Activated gamma-delta T cell treated with Interleukin-2 at 50 U/mL for 16 hours (primary cell): Measurements from ENCODE around the gene DUSP22.

Experiments
- DNase-seq: peaks from one replicate; pipeline ENCODE4 v3.0.0-alpha.2; 2020

Gene DUSP22

GRCh38 chr6:341914-342831 is 49.9 kb downstream of the DUSP22 start:
- no peak for DNase-seq

DNA sequence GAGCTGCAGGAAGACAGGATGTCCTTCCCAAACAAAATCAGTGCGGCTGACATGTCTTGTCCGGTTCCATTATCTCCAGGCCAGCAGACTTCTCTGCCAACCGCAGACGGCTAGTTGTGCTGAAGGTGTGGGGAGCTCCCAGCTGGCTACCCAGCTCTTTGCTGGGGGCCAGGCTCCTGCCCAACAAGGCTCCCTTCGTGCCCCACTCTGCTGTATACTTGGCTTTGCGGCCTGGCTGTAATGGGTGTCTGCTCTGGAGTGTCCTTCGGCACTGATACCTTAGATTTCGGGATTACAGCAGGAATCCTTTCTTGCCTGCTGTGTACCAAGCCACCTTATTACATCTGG is 50.5 kb downstream of the DUSP22 start:
- DNase-seq, result no peak

- no peak for DNase-seq
Measured at GRCh38 chr6:343226-343935, 51.1 kb downstream of the DUSP22 start.

DNA sequence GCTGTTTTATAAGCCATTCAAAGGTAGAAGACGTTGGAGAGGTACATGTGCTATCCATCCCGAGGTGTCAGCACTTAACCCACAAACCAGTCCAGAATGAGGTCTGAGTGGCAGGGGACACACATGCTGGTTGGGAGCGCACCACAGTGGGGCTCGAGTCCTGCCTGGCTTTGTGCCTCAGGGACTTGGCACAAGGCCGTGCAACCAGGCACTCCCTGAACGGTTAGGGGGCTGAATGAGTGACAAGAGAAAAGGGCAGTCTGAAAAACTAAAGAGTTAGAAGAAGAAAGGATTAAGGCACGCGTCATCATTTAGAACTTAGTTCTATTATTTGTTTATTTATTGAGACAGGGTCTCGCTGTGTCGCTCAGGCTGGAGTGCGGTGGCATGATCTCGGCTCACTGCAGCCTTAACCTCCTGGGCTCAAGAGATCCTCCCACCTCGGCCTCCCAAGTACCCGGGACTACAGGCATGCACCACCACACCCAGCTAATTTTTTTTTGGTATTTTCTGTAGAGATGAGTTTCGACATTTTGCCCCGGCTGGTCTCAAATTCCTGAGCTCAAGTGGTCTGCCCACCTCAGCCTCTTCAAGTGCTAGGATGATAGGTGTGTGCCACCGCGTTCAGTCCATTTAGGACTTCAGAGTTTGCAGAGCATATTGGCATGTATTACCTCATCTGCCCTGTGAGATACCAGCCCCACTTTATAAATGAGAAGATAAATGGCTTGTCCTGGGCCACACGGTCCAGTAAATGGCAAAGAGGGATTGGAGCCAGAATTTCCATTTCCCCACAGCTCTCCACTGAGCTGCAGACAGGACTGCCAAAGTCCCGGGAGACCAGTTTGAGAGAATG is 51.9 kb downstream of the DUSP22 start:
- DNase-seq, result no peak

- no peak for DNase-seq
Measured at GRCh38 chr6:344816-345340, 52.6 kb downstream of the DUSP22 start.

DNA sequence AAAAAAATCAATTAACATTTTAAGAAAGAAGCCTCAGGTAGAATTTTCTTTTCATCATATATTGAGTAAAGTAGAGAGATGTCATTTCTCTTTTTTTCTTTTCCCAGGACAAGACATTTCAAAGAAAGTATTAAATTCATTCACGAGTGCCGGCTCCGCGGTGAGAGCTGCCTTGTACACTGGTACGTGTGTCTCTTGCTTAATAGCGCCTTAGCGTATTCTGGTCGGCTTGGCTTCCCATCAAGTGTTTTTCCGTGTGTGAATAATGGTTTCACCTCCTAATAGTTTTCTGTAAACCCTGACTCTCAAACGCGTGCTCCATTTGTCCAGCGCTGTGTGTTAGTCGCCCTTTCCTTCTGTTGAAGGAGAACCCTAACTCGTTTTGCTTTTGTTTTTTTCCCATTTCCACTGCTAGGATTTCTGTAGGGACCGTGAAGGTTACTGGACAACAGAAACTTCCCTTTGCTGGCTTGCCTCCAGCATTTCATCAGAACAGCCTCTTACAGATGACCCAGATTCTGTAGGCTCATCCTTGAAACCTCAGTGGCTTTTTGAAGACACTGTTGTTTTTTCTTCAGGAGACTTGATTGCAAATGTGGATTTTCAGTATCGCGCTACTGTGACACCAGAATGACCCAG is 53.6 kb downstream of the DUSP22 start:
- DNase-seq, result no peak

DNA sequence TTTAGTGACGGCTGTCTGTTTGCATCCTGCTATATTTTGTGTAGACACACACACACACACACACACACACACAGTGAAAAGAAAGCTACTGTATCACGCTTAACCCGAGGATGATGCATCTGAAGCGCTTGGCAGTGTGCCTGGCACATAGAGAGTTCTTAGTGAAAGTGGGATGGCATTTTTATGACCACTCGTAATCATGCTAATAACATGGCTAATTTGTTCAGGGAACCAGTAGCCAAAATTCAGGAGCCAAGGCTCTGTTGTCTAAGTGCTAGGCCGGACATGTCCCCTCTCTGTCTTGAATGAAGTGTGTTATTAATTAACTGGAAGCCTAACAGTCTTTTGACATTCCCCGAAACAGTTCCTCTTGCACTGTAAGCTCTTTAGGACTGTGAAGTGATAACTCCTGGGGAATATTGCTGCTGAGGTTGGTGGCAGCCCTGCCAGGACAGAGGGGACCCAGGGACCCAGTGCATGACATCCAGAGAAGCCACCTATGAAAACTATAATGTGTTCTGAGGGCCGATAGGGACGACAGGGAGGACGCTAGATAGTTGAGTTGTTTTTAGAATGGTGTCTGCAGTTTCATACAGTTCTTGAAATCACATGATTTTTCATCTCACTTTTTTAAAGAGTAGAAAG is 54.2 kb downstream of the DUSP22 start:
- no peak for DNase-seq

- DNase-seq, result no peak
Measured at GRCh38 chr6:347232-347631, 54.9 kb downstream of the DUSP22 start.

GRCh38 chr6:347951-348859 is 55.9 kb downstream of the DUSP22 start:
- DNase-seq, result no peak

GRCh38 chr6:348860-349396 is 56.6 kb downstream of the DUSP22 start:
- no peak for DNase-seq

- no peak for DNase-seq
Measured at GRCh38 chr6:349491-349921, 57.2 kb downstream of the DUSP22 start.

- no peak for DNase-seq
Measured at GRCh38 chr6:350371-350770, 58.1 kb downstream of the DUSP22 start.

DNA sequence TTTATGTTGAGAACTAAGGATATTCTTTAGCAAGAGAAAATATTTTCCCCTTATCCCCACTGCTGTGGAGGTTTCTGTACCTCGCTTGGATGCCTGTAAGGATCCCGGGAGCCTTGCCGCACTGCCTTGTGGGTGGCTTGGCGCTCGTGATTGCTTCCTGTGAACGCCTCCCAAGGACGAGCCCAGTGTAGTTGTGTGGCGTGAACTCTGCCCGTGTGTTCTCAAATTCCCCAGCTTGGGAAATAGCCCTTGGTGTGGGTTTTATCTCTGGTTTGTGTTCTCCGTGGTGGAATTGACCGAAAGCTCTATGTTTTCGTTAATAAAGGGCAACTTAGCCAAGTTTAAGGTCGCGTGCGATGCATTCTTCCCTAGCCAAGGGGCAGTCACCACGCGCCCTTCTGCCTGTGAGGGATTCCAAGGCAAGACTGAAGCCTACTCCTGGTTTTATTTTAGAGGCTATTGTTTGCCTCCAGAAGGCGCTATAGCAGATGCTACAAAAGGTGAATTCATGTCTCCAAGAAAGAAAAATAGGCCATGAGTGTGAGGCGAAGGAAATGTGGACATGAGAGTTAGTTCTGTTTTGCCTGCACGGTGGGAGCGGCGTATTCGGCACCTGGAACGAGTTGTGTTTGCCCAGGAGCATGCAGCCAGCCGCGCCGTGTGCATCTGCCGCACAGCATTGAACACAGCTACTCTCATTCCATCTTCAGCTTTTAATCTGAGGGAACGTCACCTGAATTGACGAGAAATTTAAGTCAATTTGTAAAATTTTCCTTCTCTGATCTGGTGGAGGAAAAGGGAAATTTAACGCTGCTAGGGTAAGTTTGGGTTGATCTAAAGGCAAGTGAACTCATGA is 59.0 kb downstream of the DUSP22 start:
- no peak for DNase-seq

GRCh38 chr6:351867-352289 is 59.6 kb downstream of the DUSP22 start:
- no peak for DNase-seq

DNA sequence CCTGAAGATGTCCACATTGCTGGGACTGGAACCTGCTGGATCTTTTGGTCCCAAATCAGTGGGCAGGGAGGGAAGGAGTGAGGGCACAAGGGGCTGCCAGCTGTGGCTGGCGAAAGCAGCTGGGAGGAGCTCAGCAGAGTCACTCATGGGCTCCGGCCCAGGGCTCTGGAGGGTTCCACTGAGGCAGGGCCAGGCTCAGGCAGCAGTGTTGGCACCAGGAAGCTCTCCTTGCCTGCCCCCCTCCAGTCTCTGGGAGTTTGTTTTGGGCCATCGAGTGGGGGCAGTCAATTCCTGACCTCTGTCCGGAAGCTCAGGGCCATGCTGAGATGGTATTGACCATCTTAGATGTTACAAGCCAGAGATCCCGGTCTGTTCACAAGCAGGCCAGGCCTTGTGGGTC is 60.2 kb downstream of the DUSP22 start:
- no peak for DNase-seq

- no peak for DNase-seq
Measured at GRCh38 chr6:352896-353470, 60.7 kb downstream of the DUSP22 start.

DNA sequence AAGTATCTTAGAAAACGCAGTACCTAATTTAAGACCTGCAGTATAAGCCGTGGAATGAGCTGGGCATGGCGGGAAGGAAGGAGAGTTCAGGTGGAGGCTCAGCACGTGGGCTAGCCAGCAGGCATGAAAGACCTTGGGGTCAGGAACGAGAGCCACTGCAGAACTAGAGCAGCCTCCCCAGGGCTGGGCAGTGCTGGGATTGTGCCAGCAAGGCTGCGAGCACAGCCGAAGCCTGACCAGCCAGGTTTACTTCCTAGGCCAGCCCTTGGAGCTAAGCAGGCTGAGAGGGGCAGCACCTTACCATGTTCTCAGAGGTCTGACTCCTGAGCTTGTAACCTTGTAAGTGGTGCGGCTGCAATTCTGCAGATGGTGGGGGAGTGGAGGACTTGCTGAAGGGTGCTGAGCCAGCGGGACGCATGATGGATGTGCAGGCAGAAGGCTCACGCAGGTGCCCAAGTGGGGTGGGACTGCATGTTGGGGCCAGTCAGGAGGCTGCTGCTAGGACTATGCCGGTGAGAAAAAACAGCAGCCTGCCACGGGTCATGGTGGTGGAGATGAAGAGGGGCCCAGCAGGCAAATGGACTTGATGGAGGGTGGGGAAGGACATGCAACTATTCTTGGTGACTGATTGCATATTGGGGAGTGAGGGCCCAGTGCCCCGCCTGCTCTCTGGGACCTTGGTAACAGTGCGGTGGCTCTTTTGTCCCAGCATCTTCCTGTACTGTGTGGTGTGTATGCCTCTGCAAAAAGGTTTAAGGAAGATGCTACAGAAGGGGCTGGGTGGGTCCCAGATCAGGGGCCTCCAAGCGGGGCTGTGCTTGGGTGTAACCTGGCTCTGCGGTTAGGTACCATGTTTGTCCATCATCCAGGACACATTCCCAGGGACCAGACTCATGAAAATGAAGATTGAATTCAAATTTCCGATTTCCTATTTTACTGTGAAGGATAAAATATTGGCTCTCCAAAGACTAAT is 61.6 kb downstream of the DUSP22 start:
- DNase-seq, result no peak
